Measurements from ENCODE around the gene WDR33.

The WDR33 gene

GRCh38 chr2:127679680-127680361 lies 131.2 kb downstream of the WDR33 start:
- no peak overlapping the region for H3K9ac ChIP-seq (ENCODE audit: low read length in 2 of 2)
- no peaks in the 10 kb centered on the region for H3K36me3 ChIP-seq (ENCODE audit: control insufficient read depth in 2 of 2, insufficient read depth in 2 of 2, low read length in 2 of 2)
- no peak overlapping the region for H3K4me3 ChIP-seq (ENCODE audit: low read length in 2 of 2)
- H3K27me3 ChIP-seq (ENCODE audit: control insufficient read depth in 1 of 2, insufficient read depth in 2 of 2, low read length in 2 of 2), result no peaks in the 10 kb centered on the region
- H3K9me3 ChIP-seq (ENCODE audit: control insufficient read depth in 2 of 2, low read length in 2 of 2), result no peaks in the 10 kb centered on the region
- peaks cover 50% of the 10 kb centered on the region for H3K4me1 ChIP-seq (ENCODE audit: control insufficient read depth, insufficient read depth, low read length)
- peak overlapping the region; percentile 6 for H3K27ac ChIP-seq (ENCODE audit: low read length)

GRCh38 chr2:127678991-127679390 lies 132.0 kb downstream of the WDR33 start:
- no peak overlapping the region for H3K4me3 ChIP-seq (ENCODE audit: low read length in 2 of 2)
- no peak overlapping the region for H3K9ac ChIP-seq (ENCODE audit: low read length in 2 of 2)
- peaks cover 53% of the 10 kb centered on the region for H3K4me1 ChIP-seq (ENCODE audit: control insufficient read depth, insufficient read depth, low read length)
- H3K27me3 ChIP-seq (ENCODE audit: control insufficient read depth in 1 of 2, insufficient read depth in 2 of 2, low read length in 2 of 2), result no peaks in the 10 kb centered on the region
- H3K27ac ChIP-seq (ENCODE audit: low read length), result no peak overlapping the region
- H3K9me3 ChIP-seq (ENCODE audit: control insufficient read depth in 2 of 2, low read length in 2 of 2), result no peaks in the 10 kb centered on the region
- H3K36me3 ChIP-seq (ENCODE audit: control insufficient read depth in 2 of 2, insufficient read depth in 2 of 2, low read length in 2 of 2), result no peaks in the 10 kb centered on the region

DNA sequence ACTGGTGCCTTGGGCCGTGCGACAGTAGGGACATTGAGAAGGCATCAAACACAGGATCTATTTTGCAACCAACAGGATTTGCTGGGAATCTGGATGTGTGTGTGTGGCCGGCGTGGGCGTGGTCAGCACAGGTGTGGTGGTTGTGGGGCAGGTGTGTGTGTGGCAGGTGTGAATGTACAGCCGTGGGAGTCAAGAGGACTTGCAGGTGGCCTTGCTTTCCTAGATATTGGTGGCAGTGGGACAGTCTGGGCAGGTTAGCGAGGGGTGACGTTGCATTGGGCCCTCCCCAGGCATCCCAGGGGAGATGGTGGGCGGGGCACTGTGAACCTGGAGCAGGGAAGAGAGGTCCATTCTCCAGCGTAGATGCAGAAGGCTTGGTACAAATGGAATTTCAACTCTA lies 132.4 kb downstream of the WDR33 start:
- no peak overlapping the region for H3K4me3 ChIP-seq (ENCODE audit: low read length in 2 of 2)
- no peak overlapping the region for H3K27ac ChIP-seq (ENCODE audit: low read length)
- no peaks in the 10 kb centered on the region for H3K36me3 ChIP-seq (ENCODE audit: control insufficient read depth in 2 of 2, insufficient read depth in 2 of 2, low read length in 2 of 2)
- H3K9ac ChIP-seq (ENCODE audit: low read length in 2 of 2), result no peak overlapping the region
- no peaks in the 10 kb centered on the region for H3K27me3 ChIP-seq (ENCODE audit: control insufficient read depth in 1 of 2, insufficient read depth in 2 of 2, low read length in 2 of 2)
- no peaks in the 10 kb centered on the region for H3K9me3 ChIP-seq (ENCODE audit: control insufficient read depth in 2 of 2, low read length in 2 of 2)
- peaks cover 54% of the 10 kb centered on the region for H3K4me1 ChIP-seq (ENCODE audit: control insufficient read depth, insufficient read depth, low read length)

DNA sequence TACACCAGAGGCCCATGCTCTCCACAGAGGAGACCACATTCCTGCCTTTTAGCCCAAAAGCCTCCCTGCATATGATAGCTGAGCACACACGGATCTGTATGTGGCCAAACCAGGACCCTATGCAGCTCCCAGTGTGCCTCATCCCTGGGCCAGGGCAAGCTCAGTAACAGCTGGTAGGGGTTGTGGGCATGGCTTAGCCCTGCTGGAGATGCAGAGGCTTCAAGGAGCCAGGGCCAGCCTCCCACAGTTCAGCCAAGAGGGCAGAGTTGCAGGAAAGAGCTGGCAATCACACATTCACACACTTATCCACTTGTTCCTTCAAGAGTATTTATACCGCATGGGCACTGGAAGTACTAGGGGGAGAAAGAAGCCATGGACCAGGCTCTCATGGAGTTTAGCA lies 134.1 kb downstream of the WDR33 start:
- peaks cover 54% of the 10 kb centered on the region for H3K4me1 ChIP-seq (ENCODE audit: control insufficient read depth, insufficient read depth, low read length)
- H3K27ac ChIP-seq (ENCODE audit: low read length), result peak overlapping the region; percentile 91
- H3K36me3 ChIP-seq (ENCODE audit: control insufficient read depth in 2 of 2, insufficient read depth in 2 of 2, low read length in 2 of 2), result peaks cover under 1 to 1% of the 10 kb centered on the region in 2 donors
- H3K27me3 ChIP-seq (ENCODE audit: control insufficient read depth in 1 of 2, insufficient read depth in 2 of 2, low read length in 2 of 2), result no peaks in the 10 kb centered on the region
- no peak overlapping the region for H3K9ac ChIP-seq (ENCODE audit: low read length in 2 of 2)
- H3K9me3 ChIP-seq (ENCODE audit: control insufficient read depth in 2 of 2, low read length in 2 of 2), result no peaks in the 10 kb centered on the region
- H3K4me3 ChIP-seq (ENCODE audit: low read length in 2 of 2), result peak overlapping the region in 1 of 2 donors; percentile 29

DNA sequence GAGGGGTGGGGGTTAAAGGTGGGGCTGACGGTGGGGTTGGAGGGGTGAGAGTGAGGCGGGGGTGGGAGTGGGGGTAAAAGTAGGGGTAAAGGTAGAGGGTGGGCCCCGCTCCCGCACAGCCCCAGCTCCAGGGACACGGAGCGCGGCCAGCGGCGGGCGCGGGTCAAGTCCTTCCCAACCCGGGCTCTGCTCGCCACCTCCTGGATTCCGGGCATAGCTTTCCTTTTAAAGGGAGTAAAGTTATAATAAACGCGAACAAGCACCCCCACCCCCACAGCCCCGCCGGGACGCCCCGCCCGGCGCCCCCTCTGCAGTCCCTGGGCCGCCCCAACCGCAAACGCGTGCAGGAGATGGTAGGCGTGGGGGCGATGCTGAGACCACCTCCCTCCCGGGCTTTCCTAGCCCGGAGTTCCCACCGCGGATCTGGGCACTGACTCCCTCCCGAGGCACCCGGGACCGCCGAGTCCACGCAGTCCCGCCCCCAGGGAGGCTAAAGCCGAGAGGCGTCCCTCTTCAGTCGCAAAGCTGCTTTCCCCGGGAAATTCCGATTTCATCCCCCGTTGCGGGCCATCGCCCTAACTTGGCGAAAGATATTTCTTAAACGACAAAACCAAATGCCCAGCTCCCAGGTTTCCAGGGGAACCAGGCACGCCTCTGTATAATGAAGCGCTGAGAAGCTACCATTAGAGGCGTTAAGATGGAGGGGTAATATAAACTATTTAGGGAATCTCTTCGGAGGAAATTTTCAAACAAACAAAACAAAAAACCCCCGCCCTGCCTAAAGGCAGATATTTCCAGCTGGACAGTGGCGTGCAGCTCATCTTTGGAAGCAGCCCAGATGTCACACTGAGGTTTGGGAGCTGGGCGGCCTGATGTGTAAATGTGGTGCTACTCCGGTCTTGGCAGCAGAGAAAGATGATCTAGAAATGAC lies 135.4 kb downstream of the WDR33 start, which contains the start of gene LIMS2:
Gene LIMS2, minus strand, starts transcription at position 200 of the 931 bp plus-strand sequence. CDS start 506 bp downstream, outside the sequence.
- Histone ChIP-seq H3K9me3 (ENCODE audit: control insufficient read depth in 2 of 2, low read length in 2 of 2) (no peaks in the 10 kb centered on the region), H3K4me1 (ENCODE audit: control insufficient read depth, insufficient read depth, low read length) (peaks cover 55% of the 10 kb centered on the region), H3K27ac (ENCODE audit: low read length) (peak within 1 kb of the TSS; percentile 99), H3K36me3 (ENCODE audit: control insufficient read depth in 2 of 2, insufficient read depth in 2 of 2, low read length in 2 of 2) (peaks cover 3 to 4% of the 10 kb centered on the region in 2 donors), H3K27me3 (ENCODE audit: control insufficient read depth in 1 of 2, insufficient read depth in 2 of 2, low read length in 2 of 2) (no peaks in the 10 kb centered on the region), H3K9ac (ENCODE audit: low read length in 2 of 2) (peak within 1 kb of the TSS; percentile 96 to 98), H3K4me3 (ENCODE audit: low read length in 2 of 2) (peak within 1 kb of the TSS; percentile 95 to 97)

DNA sequence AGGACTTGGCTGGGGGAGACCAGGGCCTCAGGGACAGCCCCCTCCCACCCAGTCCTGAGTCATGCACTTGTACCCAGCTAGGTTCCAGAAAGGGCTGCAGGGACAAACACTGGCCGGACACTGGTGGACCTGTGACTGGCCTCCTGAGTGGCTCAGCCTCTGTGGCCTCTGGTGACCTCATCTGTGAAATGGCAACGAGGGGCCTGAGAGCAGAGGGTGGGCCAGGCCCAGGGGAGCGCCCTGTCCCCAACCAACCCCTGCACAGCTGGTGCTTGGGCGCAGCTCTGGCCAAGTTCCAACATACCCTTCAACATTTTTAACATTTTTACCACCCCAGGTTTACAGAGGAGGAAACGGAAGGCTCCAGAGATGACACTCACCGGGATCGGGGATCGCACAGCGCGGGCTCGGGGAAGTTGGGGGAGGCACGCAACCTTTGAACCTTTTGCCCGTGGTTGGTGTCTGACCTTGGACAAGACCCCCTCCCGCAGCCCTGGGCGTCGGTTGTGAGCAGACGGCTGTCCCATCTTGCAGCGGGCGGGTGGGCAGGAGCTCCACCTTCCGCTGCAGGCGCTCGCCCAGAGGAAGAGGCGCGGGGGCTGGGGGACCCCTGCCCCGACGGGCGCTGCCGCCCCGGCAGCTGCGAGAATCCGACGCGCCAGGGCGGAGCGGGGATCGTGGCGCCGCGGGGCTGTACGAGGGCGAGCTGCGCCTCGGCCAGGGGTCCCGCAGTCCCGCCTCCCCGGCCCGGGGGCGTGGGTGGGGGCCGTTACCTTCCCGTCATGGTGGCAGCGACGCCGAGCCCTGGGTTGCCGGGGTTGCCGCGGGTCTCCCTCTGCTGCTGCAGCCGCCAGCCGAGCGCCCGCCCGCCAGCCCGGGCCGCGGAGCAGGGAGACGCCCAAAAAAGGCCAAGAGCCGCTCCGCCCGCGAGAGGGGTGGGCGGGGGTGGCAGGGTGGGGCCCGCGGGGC lies 136.4 kb downstream of the WDR33 start:
- Histone ChIP-seq H3K27ac (ENCODE audit: low read length) (peak overlapping the region; percentile 99), H3K36me3 (ENCODE audit: control insufficient read depth in 2 of 2, insufficient read depth in 2 of 2, low read length in 2 of 2) (peaks cover 3 to 4% of the 10 kb centered on the region in 2 donors), H3K27me3 (ENCODE audit: control insufficient read depth in 1 of 2, insufficient read depth in 2 of 2, low read length in 2 of 2) (no peaks in the 10 kb centered on the region), H3K4me1 (ENCODE audit: control insufficient read depth, insufficient read depth, low read length) (peaks cover 56% of the 10 kb centered on the region), H3K9me3 (ENCODE audit: control insufficient read depth in 2 of 2, low read length in 2 of 2) (no peaks in the 10 kb centered on the region), H3K4me3 (ENCODE audit: low read length in 2 of 2) (peak overlapping the region; percentile 95 to 97), H3K9ac (ENCODE audit: low read length in 2 of 2) (peak overlapping the region; percentile 96 to 98)

GRCh38 chr2:127673291-127674069 lies 137.5 kb downstream of the WDR33 start:
- Histone ChIP-seq H3K9ac (ENCODE audit: low read length in 2 of 2) (peak overlapping the region; percentile 96 to 98), H3K9me3 (ENCODE audit: control insufficient read depth in 2 of 2, low read length in 2 of 2) (no peaks in the 10 kb centered on the region), H3K4me1 (ENCODE audit: control insufficient read depth, insufficient read depth, low read length) (peaks cover 59% of the 10 kb centered on the region), H3K27me3 (ENCODE audit: control insufficient read depth in 1 of 2, insufficient read depth in 2 of 2, low read length in 2 of 2) (no peaks in the 10 kb centered on the region), H3K4me3 (ENCODE audit: low read length in 2 of 2) (peak overlapping the region; percentile 95 to 97), H3K36me3 (ENCODE audit: control insufficient read depth in 2 of 2, insufficient read depth in 2 of 2, low read length in 2 of 2) (peaks cover 3 to 4% of the 10 kb centered on the region in 2 donors), H3K27ac (ENCODE audit: low read length) (peak overlapping the region; percentile 99)

DNA sequence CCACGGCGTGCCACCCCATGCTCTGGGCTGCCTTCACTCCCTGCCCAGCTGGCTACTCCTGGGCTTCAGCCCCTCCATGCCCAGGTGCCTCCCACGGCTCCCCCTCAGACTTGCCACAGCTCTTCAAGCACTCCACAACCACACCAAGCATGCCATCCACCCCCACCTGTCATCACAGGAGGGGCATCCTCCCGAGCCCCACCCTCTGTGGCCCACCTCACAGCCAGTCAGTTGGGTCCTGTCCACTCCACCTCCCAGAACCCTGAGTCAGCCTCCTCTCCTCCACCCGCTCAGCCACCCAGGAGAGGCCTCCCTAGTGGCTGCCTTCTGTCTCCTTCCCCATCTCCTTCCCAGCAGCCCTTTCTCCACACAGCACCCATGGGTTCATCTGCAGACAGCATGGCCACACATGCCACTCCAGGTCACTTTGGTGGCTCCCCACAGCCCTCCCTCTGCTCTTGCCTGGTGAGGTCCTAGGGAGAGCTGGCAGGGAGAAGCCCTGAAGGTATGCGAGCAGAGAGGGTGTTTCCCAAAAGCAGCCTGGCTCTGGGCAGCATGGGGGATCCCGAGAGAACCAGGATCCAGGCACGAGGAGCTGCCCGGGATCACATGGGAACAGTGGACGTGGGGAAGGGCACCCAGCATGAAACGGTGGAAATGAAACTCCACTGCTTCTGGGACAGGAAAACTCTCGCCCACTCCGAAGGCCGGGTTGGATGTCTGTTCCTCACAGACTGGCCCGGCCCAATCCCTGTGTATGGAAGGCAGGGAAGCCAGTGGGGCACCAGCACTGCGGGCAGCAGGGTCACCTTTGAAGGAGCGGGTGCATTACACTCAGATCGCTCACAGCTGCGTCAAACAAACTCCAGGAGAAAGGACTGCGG lies 138.4 kb downstream of the WDR33 start:
- Histone ChIP-seq H3K4me1 (ENCODE audit: control insufficient read depth, insufficient read depth, low read length) (peaks cover 59% of the 10 kb centered on the region), H3K27me3 (ENCODE audit: control insufficient read depth in 1 of 2, insufficient read depth in 2 of 2, low read length in 2 of 2) (no peaks in the 10 kb centered on the region), H3K36me3 (ENCODE audit: control insufficient read depth in 2 of 2, insufficient read depth in 2 of 2, low read length in 2 of 2) (peaks cover 3 to 4% of the 10 kb centered on the region in 2 donors), H3K9ac (ENCODE audit: low read length in 2 of 2) (peak overlapping the region; percentile 96 to 98), H3K27ac (ENCODE audit: low read length) (peak overlapping the region; percentile 99), H3K9me3 (ENCODE audit: control insufficient read depth in 2 of 2, low read length in 2 of 2) (no peaks in the 10 kb centered on the region), H3K4me3 (ENCODE audit: low read length in 2 of 2) (peak overlapping the region; percentile 95 to 97)
